ENCODE results near the gene NUDC. TPM values are rescaled to one million over a fixed set of nuclear protein-coding genes. Genes with fewer than 3 reads are reported as not detected.
"Not testable (repeated sequence)": the region's sequence is repeated elsewhere in the genome, so short reads cannot be mapped to it uniquely, and the experiment has no call there.

NUDC gene
- 21.8 TPM for total RNA-seq

- peak; percentile 83 to 98 (median 97) for DNase-seq (ENCODE audit: low read depth in 2 of 3, low spot score in 2 of 3)
Observed at GRCh38 chr1:26921540-26922430, at the start of gene NUDC. NUDC (plus strand) TSS chr1:26921743; CDS start chr1:26921849, 106 bp downstream.

- DNase-seq (ENCODE audit: low read depth in 2 of 3, low spot score in 2 of 3) = not testable (repeated sequence)
Observed at GRCh38 chr1:26873097-26873496, 48.4 kb upstream of the NUDC start.

GRCh38 chr1:26874896-26875295 is 46.6 kb upstream of the NUDC start:
- no peak for DNase-seq (ENCODE audit: low read depth in 2 of 3, low spot score in 2 of 3)

- DNase-seq (ENCODE audit: low read depth in 2 of 3, low spot score in 2 of 3) = no peak
Observed at GRCh38 chr1:26877326-26877725, 44.2 kb upstream of the NUDC start.

GRCh38 chr1:26879793-26880192 is 41.8 kb upstream of the NUDC start:
- no peak for DNase-seq (ENCODE audit: low read depth in 2 of 3, low spot score in 2 of 3)

GRCh38 chr1:26881611-26882010 is 39.9 kb upstream of the NUDC start:
- DNase-seq (ENCODE audit: low read depth in 2 of 3, low spot score in 2 of 3) = not testable (repeated sequence)

GRCh38 chr1:26882696-26883463 is 38.7 kb upstream of the NUDC start:
- DNase-seq (ENCODE audit: low read depth in 2 of 3, low spot score in 2 of 3) = no peak

- DNase-seq (ENCODE audit: low read depth in 2 of 3, low spot score in 2 of 3) = peak in 1 of 3 donors; percentile 59
Observed at GRCh38 chr1:26887125-26887524, 34.4 kb upstream of the NUDC start.

GRCh38 chr1:26888231-26888630 is 33.3 kb upstream of the NUDC start:
- no peak for DNase-seq (ENCODE audit: low read depth in 2 of 3, low spot score in 2 of 3)

GRCh38 chr1:26889551-26890466 is 31.7 kb upstream of the NUDC start, which contains the start of gene GPN2:
GPN2 (minus strand) TSS chr1:26890283; CDS start chr1:26890096, 187 bp downstream.
- DNase-seq (ENCODE audit: low read depth in 2 of 3, low spot score in 2 of 3) = peak; percentile 50 to 86 (median 85)

- no peak for DNase-seq (ENCODE audit: low read depth in 2 of 3, low spot score in 2 of 3)
Observed at GRCh38 chr1:26890467-26890796, 31.1 kb upstream of the NUDC start.

- DNase-seq (ENCODE audit: low read depth in 2 of 3, low spot score in 2 of 3) = no peak
Observed at GRCh38 chr1:26894263-26894662, 27.3 kb upstream of the NUDC start.

GRCh38 chr1:26897351-26897750 is 24.2 kb upstream of the NUDC start:
- no peak for DNase-seq (ENCODE audit: low read depth in 2 of 3, low spot score in 2 of 3)

- DNase-seq (ENCODE audit: low read depth in 2 of 3, low spot score in 2 of 3) = peak; percentile 81 to 93 (median 91)
Observed at GRCh38 chr1:26900001-26900814, 21.3 kb upstream of the NUDC start, which contains the start of gene GPATCH3. GPATCH3 (minus strand) TSS chr1:26900467; CDS start chr1:26900442, 25 bp downstream.

GRCh38 chr1:26900815-26901511 is 20.6 kb upstream of the NUDC start:
- no peak for DNase-seq (ENCODE audit: low read depth in 2 of 3, low spot score in 2 of 3)

GRCh38 chr1:26907071-26907917 is 14.2 kb upstream of the NUDC start:
- DNase-seq (ENCODE audit: low read depth in 2 of 3, low spot score in 2 of 3) = no peak

GRCh38 chr1:26909951-26910342 is 11.6 kb upstream of the NUDC start:
- no peak for DNase-seq (ENCODE audit: low read depth in 2 of 3, low spot score in 2 of 3)

Data from hematopoietic multipotent progenitor cell (in vitro differentiated cells).